ENCODE results near the gene PARS2. TPM values are rescaled to one million over a fixed set of nuclear protein-coding genes. Genes with fewer than 3 reads are reported as not detected.

The PARS2 gene
- polyA plus RNA-seq, 1 donor from 2014 or later, result 1.9 TPM

- Histone ChIP-seq H3K4me2 (ENCODE audit: low read length) (no peak overlapping the region), H2AFZ (ENCODE audit: low read depth, low read length) (no peak overlapping the region), H3K9me3 (ENCODE audit: low read length) (peaks cover 6% of the 10 kb centered on the region), H3K27me3 (ENCODE audit: insufficient read depth, low read depth, low read length) (no peaks in the 10 kb centered on the region), H3K79me2 (replicated peaks; ENCODE audit: insufficient read depth, low read length) (no peaks in the 10 kb centered on the region), H3K9ac (ENCODE audit: low read length) (no peak overlapping the region), H3F3A (ENCODE audit: insufficient read depth, low read length, poor library complexity, severe bottlenecking) (no peaks in the 10 kb centered on the region), H3K4me3 (ENCODE audit: low read length) (no peak overlapping the region), H3K9me2 (ENCODE audit: insufficient read depth, low read length) (no peaks in the 10 kb centered on the region), H3K36me3 (ENCODE audit: insufficient read depth, low read length) (peaks cover 27% of the 10 kb centered on the region), H4K20me1 (ENCODE audit: insufficient read depth) (no peaks in the 10 kb centered on the region), H3K27ac (ENCODE audit: low read length) (no peak overlapping the region)
- TF ChIP-seq TAF1 (IDR thresholded peaks at IDR 0.05; ENCODE audit: low read depth) (no peak), CTCF (IDR thresholded peaks at IDR 0.05; ENCODE audit: poor library complexity, severe bottlenecking) (no peak), POLR2AphosphoS5 (IDR thresholded peaks at IDR 0.05) (no peak), SMC3 (conservative IDR thresholded peaks at IDR 0.05; ENCODE audit: poor library complexity) (no peak), MXI1 (conservative IDR thresholded peaks at IDR 0.05; ENCODE audit: poor library complexity, severe bottlenecking) (no peak), REST (IDR thresholded peaks at IDR 0.05; ENCODE audit: borderline replicate concordance) (no peak), EP300 (conservative IDR thresholded peaks at IDR 0.05; ENCODE audit: poor library complexity, severe bottlenecking) (no peak), EZH2 (IDR thresholded peaks at IDR 0.05; ENCODE audit: borderline replicate concordance, insufficient read depth, low read length, poor library complexity, severe bottlenecking) (no peak), RAD21 (conservative IDR thresholded peaks at IDR 0.05) (no peak)
These were observed 40.3 kb downstream of the PARS2 start for GRCh38 chr1:54723985-54724384.

- H3K4me2 ChIP-seq (ENCODE audit: low read length), result no peak overlapping the region
- peaks cover 26% of the 10 kb centered on the region for H3K36me3 ChIP-seq (ENCODE audit: insufficient read depth, low read length)
- TF ChIP-seq MXI1 (conservative IDR thresholded peaks at IDR 0.05; ENCODE audit: poor library complexity, severe bottlenecking), result no peak
- TF ChIP-seq EZH2 (IDR thresholded peaks at IDR 0.05; ENCODE audit: borderline replicate concordance, insufficient read depth, low read length, poor library complexity, severe bottlenecking), result no peak
- TF ChIP-seq SMC3 (conservative IDR thresholded peaks at IDR 0.05; ENCODE audit: poor library complexity), result no peak
- TF ChIP-seq RAD21 (conservative IDR thresholded peaks at IDR 0.05), result no peak
- TF ChIP-seq EP300 (conservative IDR thresholded peaks at IDR 0.05; ENCODE audit: poor library complexity, severe bottlenecking), result no peak
- TF ChIP-seq REST (IDR thresholded peaks at IDR 0.05; ENCODE audit: borderline replicate concordance), result no peak
- TF ChIP-seq TAF1 (IDR thresholded peaks at IDR 0.05; ENCODE audit: low read depth), result no peak
These were observed 42.6 kb downstream of the PARS2 start for GRCh38 chr1:54721719-54722118.

More at GRCh38 chr1:54721719-54722118, 42.6 kb downstream of the PARS2 start:
- H3K9me2 ChIP-seq (ENCODE audit: insufficient read depth, low read length), result no peaks in the 10 kb centered on the region
- H3K27ac ChIP-seq (ENCODE audit: low read length), result no peak overlapping the region
- no peak overlapping the region for H2AFZ ChIP-seq (ENCODE audit: low read depth, low read length)
- H3F3A ChIP-seq (ENCODE audit: insufficient read depth, low read length, poor library complexity, severe bottlenecking), result no peaks in the 10 kb centered on the region
- H3K9me3 ChIP-seq (ENCODE audit: low read length), result peaks cover 6% of the 10 kb centered on the region
- H3K4me3 ChIP-seq (ENCODE audit: low read length), result no peak overlapping the region
- no peaks in the 10 kb centered on the region for H4K20me1 ChIP-seq (ENCODE audit: insufficient read depth)
- no peaks in the 10 kb centered on the region for H3K27me3 ChIP-seq (ENCODE audit: insufficient read depth, low read depth, low read length)
- H3K79me2 ChIP-seq (replicated peaks; ENCODE audit: insufficient read depth, low read length), result no peaks in the 10 kb centered on the region
- no peak overlapping the region for H3K9ac ChIP-seq (ENCODE audit: low read length)
